H1 (cell line): Measurements from ENCODE around the gene SNX24. TPM values are rescaled to one million over a fixed set of nuclear protein-coding genes. Genes with fewer than 3 reads are reported as not detected.

ENCODE experiments used
- CTCF ChIA-PET: fragments of 300-600 bp; sonication (Branson Sonifier 250); formaldehyde crosslinking; loops from one replicate; lab custom pipeline; 2021; ENCODE audit not compliant: partially characterized antibody; lab: Charles Lee
- POLR2A ChIA-PET: fragments of 300-600 bp; sonication (Branson Sonifier 250); formaldehyde crosslinking; loops from one replicate; lab custom pipeline; 2021; ENCODE audit warnings: inconsistent platforms; ENCODE audit not compliant: partially characterized antibody; lab: Charles Lee
- DNase-seq, 2 experiments: peaks; one replicate each; pipeline versions ENCODE4 v3.0.0 to v3.0.0-alpha.2; 2010 to 2022; ENCODE audit warnings: low spot score in 2 of 2, low read depth in 1 of 2, mixed read lengths in 1 of 2
- FAIRE-seq: peaks from 2 replicates; lab custom pipeline; 2011; peaks lifted over from hg19 to GRCh38; lab: Jason Lieb, UNC
- H2AFZ ChIP-seq: 2 replicates; pipeline ENCODE4 v1.8.1; 2012; ENCODE audit warnings: low read length, inconsistent platforms
- H2AK5ac ChIP-seq: 2 replicates; pipeline ENCODE4 v1.6.1; 2013; ENCODE audit warnings: low read depth, low read length
- H2BK120ac ChIP-seq: replicated peaks from 2 replicates; pipeline ENCODE3; 2013; ENCODE audit warnings: low read depth, low read length, inconsistent platforms
- H2BK12ac ChIP-seq: 2 replicates; pipeline ENCODE4 v1.6.1; 2013; ENCODE audit warnings: low read depth, low read length
- H2BK15ac ChIP-seq: 2 replicates; pipeline ENCODE4 v1.6.1; 2013; ENCODE audit warnings: low read length
- H2BK20ac ChIP-seq: 2 replicates; pipeline ENCODE4 v1.6.1; 2013; ENCODE audit warnings: low read length
- H2BK5ac ChIP-seq: 2 replicates; pipeline ENCODE4 v1.6.1; 2013; ENCODE audit warnings: low read depth, low read length
- H3K14ac ChIP-seq: 2 replicates; pipeline ENCODE4 v1.6.1; 2013; ENCODE audit warnings: inconsistent platforms; ENCODE audit not compliant: insufficient read length
- H3K18ac ChIP-seq: 2 replicates; pipeline ENCODE4 v1.6.1; 2013; ENCODE audit warnings: low read length; ENCODE audit errors: extremely low read depth
- H3K23ac ChIP-seq: 2 replicates; pipeline ENCODE4 v1.6.1; 2013; ENCODE audit warnings: inconsistent platforms; ENCODE audit not compliant: insufficient read length
- H3K23me2 ChIP-seq: 2 replicates; pipeline ENCODE4 v1.6.1; 2013; ENCODE audit warnings: low read depth, low read length
- H3K27ac ChIP-seq: 2 replicates; pipeline ENCODE4 v1.6.1; 2011; ENCODE audit warnings: low read depth, low read length, inconsistent platforms
- H3K27me3 ChIP-seq, 4 experiments: replicated peaks in 1 of 4; 1 replicate in 1 of 4; 2 replicates in 3 of 4; pipeline versions ENCODE4 v1.6.1 to v1.8.1; 2011 to 2013; ENCODE audit warnings: low read length in 3 of 4, mild to moderate bottlenecking in 3 of 4, inconsistent platforms in 2 of 4, mixed read lengths in 2 of 4, moderate library complexity in 1 of 4; ENCODE audit not compliant: control insufficient read depth in 3 of 4, insufficient read depth in 3 of 4; ENCODE audit errors: extremely low read depth in 1 of 4
- H3K36me3 ChIP-seq, 4 experiments: 2 replicates each; pipeline versions ENCODE4 v1.6.1 to v1.8.1; 2011 to 2013; ENCODE audit warnings: mild to moderate bottlenecking in 4 of 4, low read length in 3 of 4, moderate library complexity in 2 of 4, control low read depth in 1 of 4, inconsistent platforms in 1 of 4; ENCODE audit not compliant: insufficient read depth in 4 of 4, control insufficient read depth in 2 of 4
- H3K4ac ChIP-seq: replicated peaks from 2 replicates; pipeline ENCODE3; 2013; ENCODE audit warnings: low read length, low read depth, mixed read lengths, inconsistent platforms; ENCODE audit not compliant: insufficient read length
- H3K4me1 ChIP-seq, 4 experiments: replicated peaks in 1 of 4; 1 replicate in 1 of 4; 2 replicates in 3 of 4; pipeline versions ENCODE4 v1.6.1 to v1.8.1; 2011 to 2013; ENCODE audit warnings: low read length in 3 of 4, inconsistent platforms in 2 of 4, mixed read lengths in 1 of 4; ENCODE audit not compliant: insufficient read depth in 4 of 4, control insufficient read depth in 3 of 4
- H3K4me2 ChIP-seq, 2 experiments: 2 replicates each; pipeline versions ENCODE4 v1.6.1 to v1.8.1; 2011 to 2013; ENCODE audit warnings: low read depth in 2 of 2, low read length in 2 of 2, control low read depth in 1 of 2, inconsistent platforms in 1 of 2, mild to moderate bottlenecking in 1 of 2; ENCODE audit not compliant: insufficient read depth in 1 of 2
- H3K4me3 ChIP-seq, 4 experiments: fragments of 200-600, 300-600 bp in 1 of 4; sonication (generic), shearing (Covaris generic), sonication (Bioruptor Twin) in 1 of 4; 2 replicates each; pipeline versions ENCODE4 v1.5.1 to v1.8.1; 2011 to 2016; ENCODE audit warnings: low read length in 4 of 4, low read depth in 3 of 4, control low read depth in 2 of 4, inconsistent platforms in 2 of 4, mild to moderate bottlenecking in 2 of 4, mixed read lengths in 1 of 4, moderate library complexity in 1 of 4; ENCODE audit not compliant: insufficient read depth in 2 of 4; ENCODE audit errors: extremely low read depth in 1 of 4
- H3K56ac ChIP-seq: replicated peaks from 2 replicates; pipeline ENCODE3; 2013; ENCODE audit warnings: low read depth, mild to moderate bottlenecking, mixed read lengths, low read length, inconsistent platforms; ENCODE audit not compliant: insufficient read length
- H3K79me1 ChIP-seq: 2 replicates; pipeline ENCODE4 v1.6.1; 2013; ENCODE audit warnings: low read depth, low read length, control low read depth
- H3K79me2 ChIP-seq, 2 experiments: 2 replicates each; pipeline versions ENCODE4 v1.6.1 to v1.8.1; 2012 to 2013; ENCODE audit warnings: low read length in 2 of 2, mild to moderate bottlenecking in 2 of 2, inconsistent platforms in 1 of 2; ENCODE audit not compliant: insufficient read depth in 2 of 2, control insufficient read depth in 1 of 2
- H3K9ac ChIP-seq, 4 experiments: replicated peaks in 1 of 4; 1 replicate in 1 of 4; 2 replicates in 3 of 4; pipeline versions ENCODE4 v1.6.1 to v1.8.1; 2011 to 2013; ENCODE audit warnings: low read depth in 3 of 4, low read length in 3 of 4, control low read depth in 2 of 4, mild to moderate bottlenecking in 2 of 4, moderate library complexity in 2 of 4, inconsistent platforms in 1 of 4; ENCODE audit errors: extremely low read depth in 1 of 4
- H3K9me3 ChIP-seq, 2 experiments: 2 replicates each; pipeline versions ENCODE4 v1.6.1 to v1.8.1; 2012 to 2013; ENCODE audit warnings: mild to moderate bottlenecking in 2 of 2, moderate library complexity in 2 of 2, control low read depth in 1 of 2, inconsistent platforms in 1 of 2, low read depth in 1 of 2, low read length in 1 of 2, mixed read lengths in 1 of 2; ENCODE audit not compliant: insufficient read depth in 2 of 2
- H4K20me1 ChIP-seq, 2 experiments: replicated peaks in 1 of 2; 2 replicates each; pipeline versions ENCODE3 to v1.8.1; 2011 to 2013; ENCODE audit warnings: inconsistent platforms in 2 of 2, low read length in 2 of 2, mild to moderate bottlenecking in 1 of 2; ENCODE audit not compliant: insufficient read depth in 2 of 2, control insufficient read depth in 1 of 2
- H4K5ac ChIP-seq: 2 replicates; pipeline ENCODE4 v1.6.1; 2013; ENCODE audit warnings: low read length, low read depth, mixed read lengths, inconsistent platforms; ENCODE audit not compliant: insufficient read length
- H4K8ac ChIP-seq: 2 replicates; pipeline ENCODE4 v1.8.0; 2013; ENCODE audit warnings: mild to moderate bottlenecking, moderate library complexity, low read length, inconsistent platforms; ENCODE audit not compliant: insufficient read depth; ENCODE audit errors: extremely low read depth
- H4K91ac ChIP-seq: replicated peaks from 2 replicates; pipeline ENCODE3; 2013; ENCODE audit warnings: low read length, mixed read lengths, inconsistent platforms; ENCODE audit not compliant: insufficient read length
- CEBPB ChIP-seq: IDR thresholded peaks from 2 replicates; pipeline ENCODE4 v1.6.1; 2012; ENCODE audit warnings: low read depth, low read length
- CHD2 ChIP-seq: IDR thresholded peaks from 2 replicates; pipeline ENCODE4 v1.6.1; 2012; ENCODE audit warnings: low read length, improper control_type of control experiment
- CREB1 ChIP-seq: IDR thresholded peaks from 2 replicates; pipeline ENCODE4 v1.6.1; 2012; ENCODE audit warnings: inconsistent platforms
- EZH2 ChIP-seq: fragments of 200-600 bp; sonication (generic); IDR thresholded peaks from 2 replicates; pipeline ENCODE4 v1.7.1; 2012; ENCODE audit warnings: low read depth, mild to moderate bottlenecking, moderate library complexity, low read length, inconsistent platforms; ENCODE audit not compliant: severe bottlenecking
- FOSL1 ChIP-seq: IDR thresholded peaks from 2 replicates; pipeline ENCODE4 v1.6.1; 2011; ENCODE audit warnings: mild to moderate bottlenecking, low read depth, low read length, moderate library complexity; ENCODE audit not compliant: insufficient read depth
- HDAC2 ChIP-seq, 2 experiments: fragments of 300-600 bp in 1 of 2; sonication (generic) in 1 of 2; IDR thresholded peaks; 2 replicates each; pipeline ENCODE4 v1.6.1; 2011 to 2012; ENCODE audit warnings: low read depth in 2 of 2, low read length in 2 of 2, mild to moderate bottlenecking in 2 of 2, moderate library complexity in 2 of 2, borderline replicate concordance in 1 of 2, inconsistent platforms in 1 of 2
- HDAC6 ChIP-seq: IDR thresholded peaks from one replicate; pipeline ENCODE4 v1.7.1; 2012; ENCODE audit warnings: low read depth, mild to moderate bottlenecking, inconsistent platforms, low read length, moderate library complexity
- KDM1A ChIP-seq: fragments of 200-600, 300-600 bp; sonication (generic); IDR thresholded peaks from 2 replicates; pipeline ENCODE4 v1.7.1; 2016; ENCODE audit warnings: mild to moderate bottlenecking, low read length, borderline replicate concordance
- KDM4A ChIP-seq: IDR thresholded peaks from one replicate; pipeline ENCODE4 v1.7.1; 2012; ENCODE audit warnings: low read depth, mild to moderate bottlenecking, moderate library complexity, low read length, inconsistent platforms; ENCODE audit not compliant: severe bottlenecking
- RAD21 ChIP-seq, 2 experiments: IDR thresholded peaks in 1 of 2; conservative IDR thresholded peaks in 1 of 2; 2 replicates each; pipeline ENCODE4 v1.6.1; 2011; ENCODE audit warnings: low read depth in 2 of 2, low read length in 2 of 2, improper control_type of control experiment in 1 of 2, inconsistent platforms in 1 of 2, mild to moderate bottlenecking in 1 of 2, moderate library complexity in 1 of 2
- RFX5 ChIP-seq: IDR thresholded peaks from 2 replicates; pipeline ENCODE4 v1.6.1; 2011; ENCODE audit warnings: low read depth, low read length, improper control_type of control experiment, borderline replicate concordance
- RXRA ChIP-seq: IDR thresholded peaks from 2 replicates; pipeline ENCODE4 v1.6.1; 2011; ENCODE audit warnings: low read depth, mild to moderate bottlenecking, low read length, moderate library complexity; ENCODE audit not compliant: insufficient read depth
- SIRT6 ChIP-seq: IDR thresholded peaks from one replicate; pipeline ENCODE4 v1.7.1; 2012; ENCODE audit warnings: low read length, inconsistent platforms
- SIX5 ChIP-seq: IDR thresholded peaks from 2 replicates; pipeline ENCODE4 v1.6.1; 2011; ENCODE audit warnings: mild to moderate bottlenecking, low read depth, low read length
- TAF1 ChIP-seq: IDR thresholded peaks from 2 replicates; pipeline ENCODE4 v1.6.1; 2011; ENCODE audit warnings: mild to moderate bottlenecking, low read depth, low read length
- WGBS, 2 experiments: shearing (Covaris generic) in 1 of 2; methylation state at CpG; one replicate each; pipeline versions ENCODE4 v1.1.6 to v1.1.7; 2013 to 2015; ENCODE audit warnings: low lambda C conversion rate in 2 of 2, mixed read lengths in 2 of 2, inconsistent platforms in 1 of 2, low coverage in 1 of 2, missing lambda C conversion rate in 1 of 2; ENCODE audit not compliant: insufficient replicate concordance in 2 of 2, insufficient coverage in 1 of 2, insufficient read length in 1 of 2; ENCODE audit errors: extremely low coverage in 1 of 2, missing lambda C conversion rate in 1 of 2; 5-methylcytosine and 5-hydroxymethylcytosine counted together
- polyA plus RNA-seq, 7 experiments: library from polyadenylated mRNA; depleted of rRNA in 3 of 7; stranded (reverse) in 5 of 7; unstranded in 2 of 7; fragments of >200 nt in 5 of 7; fragments of 200-250 nt in 2 of 7; gene quantifications; 1 replicate in 5 of 7; 2 replicates in 1 of 7; 4 replicates in 1 of 7; pipeline versions ENCODE4 v1.2.1 to v1.2.3, GENCODE V29; 2011 to 2013; ENCODE audit warnings: missing spikeins in 2 of 7, mixed read lengths in 2 of 7
- total RNA-seq: library from RNA; stranded (reverse); fragmentation: NEBNext Ultra II Directional; extraction: Animal tissue kit (Norgen Biotek cat#: 25700); gene quantifications from 2 replicates; pipeline ENCODE4 v1.2.1, GENCODE V29; 2021

SNX24 gene
- total and polyA plus RNA-seq, 2 of the 8 experiments (the other 6 are each of a cell fraction or from before 2014, with no cell fraction given): 7.3 to 14.3 TPM

- peak; percentile 60 for FAIRE-seq
- WGBS, 2 experiments: 84% methylated on average over 6 of the region's 6 CpGs; no CpG with 5 or more reads in 1 of the 2 experiments
- Histone ChIP-seq H2BK120ac (no peak overlapping the region), H4K91ac (no peak overlapping the region), H2AFZ (no peak overlapping the region), H3K27me3 (no peaks in the 10 kb centered on the region), H3K79me2 (no peaks in the 10 kb centered on the region), H3K4ac (no peak overlapping the region), H2BK20ac (no peak overlapping the region), H3K56ac (no peak overlapping the region), H3K14ac (no peak overlapping the region), H4K20me1 (no peaks in the 10 kb centered on the region), H4K5ac (no peak overlapping the region), H3K9me3 (no peaks in the 10 kb centered on the region), H3K4me3 (no peak overlapping the region), H2BK15ac (no peak overlapping the region), H3K79me1 (no peaks in the 10 kb centered on the region), H3K23ac (no peak overlapping the region), H3K23me2 (no peaks in the 10 kb centered on the region), H3K18ac (no peak overlapping the region), H2BK12ac (no peak overlapping the region), H2BK5ac (no peak overlapping the region), H3K4me1 (no peaks in the 10 kb centered on the region), H3K27ac (no peak overlapping the region), H2AK5ac (no peak overlapping the region), H3K36me3 (no peaks in the 10 kb centered on the region), H3K4me2 (no peak overlapping the region), H3K9ac (no peak overlapping the region), H4K8ac (no peak overlapping the region)
- DNase-seq: no peak
- POLR2A ChIA-PET: no interaction called here
- CTCF ChIA-PET: interaction anchor here (1.4 kb wide), 1 partner anchor 9 kb away, joined by 4 read pairs; no protein-coding TSS in a partner anchor
- TF ChIP-seq RAD21 (IDR thresholded peaks at IDR 0.05 in 1 of 2, conservative IDR thresholded peaks at IDR 0.05 in 1 of 2; ENCODE audit: low read depth in 2 of 2, low read length in 2 of 2): no peak
- no peak for TF ChIP-seq HDAC6
- TF ChIP-seq CREB1: no peak
- TF ChIP-seq KDM1A: no peak
- TF ChIP-seq RXRA: no peak
- no peak for TF ChIP-seq CEBPB
- TF ChIP-seq SIRT6: no peak
- no peak for TF ChIP-seq RFX5
- no peak for TF ChIP-seq CHD2
- no peak for TF ChIP-seq KDM4A
- TF ChIP-seq EZH2: no peak
- TF ChIP-seq FOSL1: no peak
- no peak for TF ChIP-seq HDAC2 (IDR thresholded peaks at IDR 0.05; ENCODE audit: borderline replicate concordance in 1 of 2, low read depth in 2 of 2, low read length in 2 of 2)
- TF ChIP-seq SIX5: no peak
- no peak for TF ChIP-seq TAF1
Observed at GRCh38 chr5:122908108-122908507, 62.7 kb downstream of the SNX24 start.
